ENCODE data around the gene NES. TPM values are rescaled to one million over a fixed set of nuclear protein-coding genes. Genes with fewer than 3 reads are reported as not detected.

Gene NES
- total RNA-seq, 1 donor from 2014 or later = 276 TPM

DNA sequence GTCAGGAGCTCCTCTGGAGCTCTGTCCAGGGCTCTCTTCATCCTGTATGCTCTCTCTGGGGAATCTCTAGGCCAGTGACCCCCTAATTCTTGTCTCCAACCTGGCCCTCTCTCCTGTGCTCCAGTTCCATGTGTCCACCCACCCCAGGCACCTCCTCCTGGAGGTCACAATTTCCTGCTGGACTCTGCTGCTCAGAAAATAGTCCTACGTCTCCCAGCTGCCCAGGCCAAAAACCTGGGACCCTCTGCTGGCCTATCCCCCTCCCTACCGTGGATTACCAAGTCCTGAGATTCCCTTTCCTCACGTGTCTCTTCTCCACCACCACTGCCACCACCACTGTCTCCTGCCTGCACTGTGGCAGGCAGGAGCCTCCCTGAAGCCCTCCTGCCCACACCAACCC is 11.7 kb downstream of the NES start:
- no peak for DNase-seq (ENCODE audit: extremely low read depth, low read depth, low spot score)

DNA sequence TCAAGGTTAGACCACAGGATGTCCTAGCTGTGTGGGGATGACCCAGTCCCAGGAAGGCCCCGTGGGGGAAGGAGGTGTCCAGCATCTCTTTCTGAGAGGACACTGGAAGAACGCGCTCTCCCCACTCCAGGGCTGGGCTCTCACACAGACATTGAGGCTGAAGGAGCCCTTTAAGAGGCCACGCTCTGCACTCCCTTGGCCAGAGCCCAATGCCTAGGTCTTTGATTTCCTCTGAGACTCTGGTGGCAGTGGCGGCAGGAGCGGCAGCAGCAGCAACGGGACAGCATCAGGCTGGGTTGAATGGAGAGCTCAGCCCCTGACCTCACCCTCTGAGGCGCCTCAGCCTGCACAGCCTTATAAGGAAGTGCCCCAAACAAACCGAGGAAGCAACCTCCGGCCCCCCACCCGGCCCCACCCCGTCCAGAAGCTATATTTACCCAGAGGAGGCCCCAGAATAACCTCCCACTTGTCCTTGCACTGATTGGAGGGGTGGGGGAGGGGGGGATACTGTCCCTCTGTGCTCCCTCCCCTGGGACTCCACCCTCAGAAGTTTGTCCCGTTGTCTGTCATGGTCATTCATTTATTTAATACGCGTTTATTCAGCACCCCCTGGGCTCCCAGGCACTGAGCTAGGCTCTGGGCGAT is 12.3 kb downstream of the NES start:
- no peak for DNase-seq (ENCODE audit: extremely low read depth, low read depth, low spot score)

DNA sequence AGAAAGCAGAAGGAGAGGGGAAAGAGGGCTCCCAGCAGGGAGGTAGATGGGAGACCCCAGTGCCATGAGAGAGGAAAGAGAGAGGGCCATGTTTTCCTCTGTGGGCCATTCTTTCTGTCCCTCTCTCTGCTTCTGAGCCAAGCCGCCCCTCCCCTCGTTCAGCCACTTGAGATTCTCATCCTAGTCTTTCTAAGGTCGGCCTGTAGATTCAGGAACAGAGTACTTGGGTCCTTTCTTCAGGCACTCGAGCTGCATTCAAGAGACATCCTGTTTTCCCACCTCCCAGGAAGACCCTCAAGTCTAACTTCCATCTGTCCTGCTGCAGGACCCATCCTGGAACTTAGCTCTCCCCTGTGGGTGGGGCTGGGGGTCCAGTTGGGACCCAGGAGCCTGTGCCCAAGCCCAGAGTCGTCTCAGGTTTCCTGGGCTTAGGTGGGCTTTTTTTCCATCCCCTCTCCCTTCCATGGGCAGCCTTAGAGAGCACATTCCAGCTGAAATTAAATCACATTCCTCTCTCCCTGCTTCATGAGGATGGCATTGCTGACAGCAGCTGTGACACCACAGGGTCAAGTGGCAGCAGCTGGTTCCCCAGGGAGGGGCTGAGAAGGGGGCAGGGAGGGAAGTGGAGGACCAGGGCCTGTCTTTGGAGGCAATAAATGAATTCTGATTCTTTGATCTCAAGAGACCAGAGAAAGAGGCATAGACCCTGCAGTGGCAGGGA is 13.0 kb downstream of the NES start:
- DNase-seq (ENCODE audit: extremely low read depth, low read depth, low spot score) = no peak

DNA sequence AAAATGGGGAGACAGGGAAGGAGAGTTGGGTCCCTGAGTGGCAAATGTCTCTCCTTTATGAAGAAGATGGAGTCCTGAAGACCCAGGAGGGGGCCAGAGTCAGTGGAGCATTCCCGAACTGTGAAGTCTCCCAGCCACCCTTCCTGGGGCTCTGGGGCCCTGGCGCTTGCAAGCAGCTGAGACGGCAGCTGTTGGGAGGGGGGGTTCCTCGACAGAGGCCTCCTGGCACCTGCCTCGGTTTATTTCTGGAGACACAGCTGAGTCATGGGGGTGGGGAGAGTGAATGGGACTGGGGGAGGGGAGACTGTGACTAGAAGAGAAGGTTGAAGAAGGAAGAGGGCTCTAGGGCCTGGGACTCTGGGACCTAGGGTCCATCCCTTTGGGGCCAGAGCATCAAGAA is 14.0 kb downstream of the NES start:
- no peak for DNase-seq (ENCODE audit: extremely low read depth, low read depth, low spot score)

DNA sequence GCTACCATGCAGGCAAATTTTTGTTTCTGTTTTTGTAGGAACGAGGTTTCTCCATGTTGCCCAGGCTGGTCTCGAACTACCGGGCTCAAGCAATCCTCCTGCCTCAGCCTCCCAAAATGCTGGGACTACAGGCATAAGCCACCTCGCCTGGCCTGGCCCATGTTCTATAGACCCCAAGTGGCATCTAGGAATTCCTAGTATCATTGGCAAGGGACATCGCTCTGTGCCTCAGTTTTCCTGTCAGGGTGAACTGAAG is 14.5 kb downstream of the NES start:
- DNase-seq (ENCODE audit: extremely low read depth, low read depth, low spot score) = no peak

DNA sequence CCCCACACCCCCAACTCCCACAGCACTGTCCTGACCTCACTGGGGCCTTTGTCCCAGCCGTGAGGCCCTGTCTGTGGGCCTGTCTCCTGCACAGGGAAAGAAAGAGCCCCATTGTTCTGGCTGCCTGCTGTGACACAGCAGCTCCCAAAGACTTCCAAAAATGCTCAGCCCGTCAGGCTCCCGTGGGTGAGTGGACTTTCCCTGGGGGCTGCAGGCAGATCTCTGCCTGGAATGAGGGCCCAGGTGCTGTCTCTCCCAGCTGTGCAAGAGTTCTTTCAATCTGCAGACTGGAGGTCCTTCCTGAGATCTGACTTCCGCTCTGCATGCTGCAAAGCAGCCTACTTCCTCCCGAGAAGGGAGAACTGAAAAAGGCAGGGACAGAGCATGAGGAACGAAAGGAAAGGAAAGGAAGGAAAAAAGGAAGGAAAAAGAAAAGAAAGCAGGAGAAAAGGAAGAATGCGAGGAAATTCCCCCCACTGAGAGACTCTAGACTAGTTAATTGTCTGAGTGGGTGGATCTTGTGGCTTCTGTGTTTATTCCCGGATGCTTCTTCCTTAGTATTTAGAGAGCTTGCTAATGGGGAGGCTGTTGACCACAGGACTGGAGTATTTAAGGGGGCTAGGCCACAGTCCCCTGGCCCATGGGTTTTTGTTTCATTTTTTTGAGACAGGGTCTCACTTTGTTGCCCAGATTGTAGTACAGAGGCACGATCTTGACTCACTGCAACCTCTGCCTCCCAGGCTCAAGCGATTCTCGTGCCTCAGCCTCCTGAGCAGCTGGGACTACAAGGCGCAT is 15.0 kb downstream of the NES start:
- no peak for DNase-seq (ENCODE audit: extremely low read depth, low read depth, low spot score)

DNA sequence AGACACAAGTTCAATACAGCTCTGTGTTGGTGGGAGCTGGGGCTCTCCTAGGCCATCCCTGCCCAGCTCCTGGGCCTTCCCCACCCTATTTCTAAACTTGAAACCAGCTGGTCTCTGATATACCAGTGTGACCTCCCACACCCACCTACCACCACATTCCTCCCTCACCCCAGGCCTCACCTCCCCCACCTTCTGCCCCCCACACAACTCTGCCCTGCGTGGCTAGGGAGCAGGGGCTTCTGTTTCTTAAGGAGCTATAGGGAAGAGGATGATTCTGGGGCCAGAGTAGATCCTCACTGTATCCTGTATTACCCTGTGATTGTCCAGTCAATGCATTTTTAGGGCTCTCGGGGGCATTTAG is 16.5 kb downstream of the NES start:
- DNase-seq (ENCODE audit: extremely low read depth, low read depth, low spot score) = no peak

DNA sequence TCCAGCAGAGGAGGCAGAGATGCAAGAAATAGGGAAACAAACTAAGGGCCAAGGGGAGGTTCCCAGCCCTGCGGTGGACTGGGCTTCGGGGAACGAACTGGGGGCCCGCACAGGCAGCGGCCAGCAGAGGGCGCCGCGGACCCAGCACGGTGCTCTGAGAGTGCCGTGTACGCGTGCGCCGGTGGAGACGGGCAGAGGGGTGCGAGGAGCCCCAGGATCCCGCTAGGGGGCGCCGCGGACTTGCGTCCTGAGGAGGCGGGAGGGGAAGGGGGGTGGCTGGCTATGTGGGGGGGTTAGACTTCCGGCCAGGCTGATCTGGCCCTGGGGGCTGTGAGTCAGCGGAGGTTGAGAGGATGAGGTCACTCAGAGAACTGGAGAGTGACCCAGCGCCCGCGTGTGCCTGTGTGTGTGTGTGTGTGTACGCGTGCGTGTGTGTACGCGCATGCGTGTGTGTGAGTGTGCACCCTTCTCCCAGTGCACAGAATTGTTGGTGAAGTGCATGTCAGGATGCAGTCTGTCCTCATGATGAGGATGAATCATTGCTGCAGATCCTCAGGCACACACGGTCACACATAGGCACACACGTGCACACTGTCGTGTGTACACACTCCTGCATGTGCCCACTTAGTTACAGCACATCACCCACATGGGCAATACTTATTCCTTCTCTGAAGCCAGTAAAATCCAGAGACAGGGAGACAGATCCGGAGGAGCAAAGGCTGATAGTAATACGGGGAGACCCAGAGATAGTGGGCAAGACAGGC is 17.0 kb downstream of the NES start:
- peak; percentile 77 for DNase-seq (ENCODE audit: extremely low read depth, low read depth, low spot score)

DNA sequence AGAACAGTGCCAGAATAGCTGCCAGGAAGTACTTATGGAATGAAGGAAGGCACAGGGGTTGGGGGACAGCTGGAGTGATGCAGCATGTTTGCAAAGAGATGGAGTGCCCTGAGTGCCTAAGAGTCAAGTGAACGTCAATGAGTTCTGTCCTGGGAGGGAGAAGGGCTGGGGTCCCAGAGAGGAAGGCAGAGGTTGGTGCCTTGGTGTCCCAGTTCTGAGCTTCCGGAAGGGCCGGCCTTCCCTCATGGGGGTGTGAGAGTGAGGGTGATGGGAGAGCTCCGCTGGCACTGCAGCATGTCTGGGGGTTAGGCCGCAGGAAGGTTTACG is 17.6 kb downstream of the NES start:
- no peak for DNase-seq (ENCODE audit: extremely low read depth, low read depth, low spot score)

DNA sequence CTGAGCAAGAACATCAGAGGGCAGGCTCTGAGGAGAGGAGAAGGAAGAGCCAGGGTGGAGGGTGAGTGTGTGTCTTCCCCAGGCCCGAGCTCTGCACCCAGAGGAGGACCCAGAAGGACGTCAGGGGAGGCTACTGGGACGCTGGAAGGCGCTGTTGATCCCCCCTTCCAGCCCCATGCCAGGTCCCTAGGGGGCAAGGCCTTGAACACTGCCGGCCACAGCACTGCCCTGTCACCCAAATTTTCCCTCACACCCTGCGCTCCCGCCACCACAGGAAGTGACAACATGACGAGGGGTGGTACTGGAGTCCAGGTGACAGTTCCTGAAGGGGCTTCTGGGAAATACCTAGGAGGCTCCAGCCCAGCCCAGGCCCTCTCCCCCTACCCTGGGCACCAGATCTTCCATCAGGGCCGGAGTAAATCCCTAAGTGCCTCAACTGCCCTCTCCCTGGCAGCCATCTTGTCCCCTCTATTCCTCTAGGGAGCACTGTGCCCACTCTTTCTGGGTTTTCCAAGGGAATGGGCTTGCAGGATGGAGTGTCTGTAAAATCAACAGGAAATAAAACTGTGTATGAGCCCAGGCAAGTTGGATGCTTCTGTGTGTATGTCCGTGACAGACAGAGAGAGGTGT is 18.1 kb downstream of the NES start:
- no peak for DNase-seq (ENCODE audit: extremely low read depth, low read depth, low spot score)

DNA sequence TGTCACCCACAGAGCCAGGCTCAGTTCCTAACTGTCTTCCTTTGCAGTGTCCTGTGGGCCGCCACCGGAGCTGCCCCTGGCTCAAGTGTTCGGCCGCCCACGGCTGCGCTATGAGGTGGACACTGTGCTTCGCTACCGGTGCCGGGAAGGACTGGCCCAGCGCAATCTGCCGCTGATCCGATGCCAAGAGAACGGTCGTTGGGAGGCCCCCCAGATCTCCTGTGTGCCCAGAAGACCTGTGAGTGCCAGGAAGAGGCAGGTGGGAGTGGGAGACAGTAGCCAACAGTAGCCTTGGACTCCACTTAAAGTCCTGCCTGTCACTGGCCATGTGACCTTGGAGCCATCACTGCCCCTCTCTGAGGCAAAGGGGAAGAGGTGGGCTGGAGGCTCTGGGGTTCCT is 18.7 kb downstream of the NES start:
- DNase-seq (ENCODE audit: extremely low read depth, low read depth, low spot score) = no peak

DNA sequence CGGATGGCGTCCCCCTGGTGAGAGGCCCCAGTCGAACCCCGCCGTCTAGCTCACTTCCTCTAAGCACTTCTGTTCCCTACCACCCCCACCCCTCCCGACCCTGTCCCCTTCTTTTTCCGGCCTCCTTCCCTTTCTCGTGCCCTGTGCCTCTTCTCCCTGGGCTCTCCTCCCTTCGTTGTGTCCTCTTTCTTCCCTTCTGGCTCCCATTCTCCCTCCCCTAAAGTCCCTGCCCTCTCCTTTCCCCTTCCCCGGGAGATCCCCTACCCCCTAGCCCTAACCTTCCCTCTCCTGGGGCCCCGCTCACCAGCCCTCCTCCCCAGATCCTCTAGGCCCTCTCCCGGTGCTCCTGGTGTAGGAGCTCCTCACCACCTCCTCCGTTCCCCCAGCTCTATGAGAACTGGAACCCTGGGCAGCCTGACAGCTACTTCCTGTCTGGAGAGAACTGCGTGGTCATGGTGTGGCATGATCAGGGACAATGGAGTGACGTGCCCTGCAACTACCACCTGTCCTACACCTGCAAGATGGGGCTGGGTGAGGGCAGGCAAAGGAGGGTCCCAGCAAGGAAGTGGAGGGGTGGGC is 19.4 kb downstream of the NES start:
- no peak for DNase-seq (ENCODE audit: extremely low read depth, low read depth, low spot score)

DNA sequence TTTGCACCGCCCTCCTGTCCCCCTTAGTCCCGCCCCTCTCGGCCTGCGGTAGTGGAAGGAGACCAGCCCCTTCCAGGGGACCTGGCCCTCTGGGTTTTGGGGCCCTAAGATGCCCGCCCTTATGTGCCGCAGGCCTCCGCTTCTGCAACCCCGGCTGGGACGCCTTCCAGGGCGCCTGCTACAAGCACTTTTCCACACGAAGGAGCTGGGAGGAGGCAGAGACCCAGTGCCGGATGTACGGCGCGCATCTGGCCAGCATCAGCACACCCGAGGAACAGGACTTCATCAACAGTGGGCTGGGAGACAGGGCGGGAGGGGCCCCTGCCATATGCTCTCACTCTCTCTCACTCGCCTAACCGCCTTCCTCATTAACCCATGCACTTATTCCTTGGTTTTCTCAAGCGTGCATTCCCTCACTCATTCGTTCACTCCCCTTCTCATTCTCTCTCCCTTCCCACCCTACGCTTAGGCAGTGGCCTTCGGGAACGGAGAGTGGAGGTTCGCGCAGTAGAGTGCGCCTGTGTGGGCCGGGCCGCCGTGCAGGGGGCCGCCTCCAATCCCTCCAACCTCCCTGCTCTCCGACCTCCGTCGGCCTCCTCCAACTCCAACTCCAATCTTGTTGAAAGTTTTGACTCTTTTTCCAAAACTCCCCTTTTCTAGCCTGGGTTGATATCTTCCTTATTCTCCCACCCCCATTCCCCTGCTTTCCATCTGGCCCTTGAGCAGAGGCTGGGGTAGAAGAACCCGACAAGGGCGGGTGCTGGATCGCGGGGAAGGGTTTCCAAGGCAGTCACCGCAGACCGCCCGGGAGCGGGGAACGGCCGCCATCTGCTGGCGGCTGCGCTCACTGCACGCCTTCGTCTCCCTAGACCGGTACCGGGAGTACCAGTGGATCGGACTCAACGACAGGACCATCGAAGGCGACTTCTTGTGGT is 20.1 kb downstream of the NES start:
- no peak for DNase-seq (ENCODE audit: extremely low read depth, low read depth, low spot score)

DNA sequence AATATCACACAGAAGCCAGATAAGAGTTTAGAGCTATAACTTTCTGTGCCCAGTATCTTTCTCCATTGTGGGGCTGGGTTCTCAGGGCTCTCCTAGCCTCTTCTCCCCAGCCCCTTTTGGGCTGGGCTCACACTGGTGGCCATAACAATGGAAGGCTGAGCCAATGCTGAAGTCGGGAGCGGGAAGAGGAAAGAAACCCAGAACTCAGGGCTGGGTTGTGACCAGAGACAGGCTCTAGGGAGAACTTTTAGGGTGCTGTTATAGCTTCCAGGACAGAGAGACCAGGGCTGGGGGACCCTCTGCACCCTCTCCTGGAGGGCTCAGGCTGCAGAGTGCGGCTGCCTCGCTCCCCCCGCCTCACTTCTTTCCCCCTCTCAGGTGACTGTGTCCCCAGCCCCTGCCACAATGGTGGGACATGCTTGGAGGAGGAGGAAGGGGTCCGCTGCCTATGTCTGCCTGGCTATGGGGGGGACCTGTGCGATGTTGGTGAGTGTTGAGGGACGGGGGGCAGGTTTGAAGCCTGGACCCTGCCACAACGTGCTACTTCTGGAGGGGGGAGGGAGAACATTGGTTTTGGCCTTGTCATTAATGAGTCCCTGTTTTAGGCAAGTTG is 21.2 kb downstream of the NES start:
- no peak for DNase-seq (ENCODE audit: extremely low read depth, low read depth, low spot score)

DNA sequence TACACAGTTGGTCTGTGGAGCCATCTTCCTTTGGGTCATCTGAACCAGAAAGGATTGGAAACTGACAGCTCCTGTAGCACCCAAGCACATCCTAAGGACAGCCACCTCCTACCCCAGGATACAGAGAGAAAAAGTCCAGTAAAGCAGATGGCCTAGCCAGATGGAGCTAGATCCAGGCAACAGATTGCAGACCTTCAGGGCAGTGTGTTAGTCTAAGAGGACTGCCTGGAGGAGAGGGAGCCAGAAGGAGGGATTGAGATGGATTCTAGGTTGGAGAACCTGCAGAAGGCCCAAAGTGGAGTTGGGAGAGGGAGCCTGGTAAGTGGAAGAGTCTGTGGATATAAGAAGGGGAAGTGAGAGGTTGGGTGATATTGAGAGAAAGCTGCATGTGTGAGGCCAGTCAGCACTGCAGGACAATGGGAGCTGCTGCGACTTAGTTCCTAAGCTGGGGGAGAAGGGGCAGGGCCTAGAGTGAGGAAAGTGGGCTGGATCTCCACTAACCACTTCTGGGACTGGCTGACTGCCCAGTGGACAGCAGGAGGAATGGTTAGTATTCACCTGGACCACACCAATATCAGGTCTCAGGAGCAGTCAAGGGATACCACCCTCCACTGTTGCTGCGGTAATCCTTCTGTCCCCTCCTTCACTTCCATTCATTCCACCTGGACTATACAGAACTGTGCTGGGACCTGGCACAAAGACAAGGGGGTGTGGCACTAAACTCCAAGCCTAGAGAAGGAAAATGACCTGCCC is 21.9 kb downstream of the NES start:
- no peak for DNase-seq (ENCODE audit: extremely low read depth, low read depth, low spot score)

DNA sequence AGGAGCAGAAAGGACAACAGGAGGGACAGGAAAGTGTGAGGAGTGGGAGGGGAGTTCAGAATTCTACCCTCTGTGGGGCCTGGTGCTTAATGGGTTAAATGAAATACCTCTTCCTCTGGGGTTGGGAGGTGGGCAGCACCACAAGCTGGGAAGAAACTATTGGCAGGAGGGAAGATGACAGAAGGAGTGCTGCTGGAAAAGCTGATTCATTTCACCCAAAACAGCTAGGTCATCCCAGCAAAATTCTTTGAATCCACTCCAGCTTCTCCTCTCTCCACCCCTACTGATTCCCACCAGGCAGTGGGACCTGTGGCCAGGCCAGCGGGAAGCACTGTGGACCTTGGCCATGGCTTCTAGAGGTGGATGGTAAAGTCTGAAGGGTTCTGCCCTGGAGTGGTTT is 22.5 kb downstream of the NES start:
- DNase-seq (ENCODE audit: extremely low read depth, low read depth, low spot score) = no peak

DNA sequence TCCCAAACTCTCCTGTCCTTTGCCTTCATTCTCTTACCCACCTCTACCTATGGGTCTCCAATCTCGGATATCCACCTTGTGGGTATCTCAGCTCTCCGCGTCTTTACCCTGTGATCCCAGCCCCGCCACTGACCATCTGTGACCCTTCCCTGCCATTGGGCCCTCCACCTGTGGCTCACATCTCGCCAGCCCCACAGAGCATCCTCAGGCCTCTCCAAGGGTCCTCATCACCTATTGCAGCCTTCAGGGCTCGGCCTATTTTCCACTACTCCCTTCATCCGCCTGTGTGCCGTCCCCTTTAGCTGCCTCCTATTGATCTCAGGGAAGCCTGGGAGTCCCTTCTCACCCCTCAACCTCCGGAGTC is 24.2 kb downstream of the NES start:
- no peak for DNase-seq (ENCODE audit: extremely low read depth, low read depth, low spot score)

DNA sequence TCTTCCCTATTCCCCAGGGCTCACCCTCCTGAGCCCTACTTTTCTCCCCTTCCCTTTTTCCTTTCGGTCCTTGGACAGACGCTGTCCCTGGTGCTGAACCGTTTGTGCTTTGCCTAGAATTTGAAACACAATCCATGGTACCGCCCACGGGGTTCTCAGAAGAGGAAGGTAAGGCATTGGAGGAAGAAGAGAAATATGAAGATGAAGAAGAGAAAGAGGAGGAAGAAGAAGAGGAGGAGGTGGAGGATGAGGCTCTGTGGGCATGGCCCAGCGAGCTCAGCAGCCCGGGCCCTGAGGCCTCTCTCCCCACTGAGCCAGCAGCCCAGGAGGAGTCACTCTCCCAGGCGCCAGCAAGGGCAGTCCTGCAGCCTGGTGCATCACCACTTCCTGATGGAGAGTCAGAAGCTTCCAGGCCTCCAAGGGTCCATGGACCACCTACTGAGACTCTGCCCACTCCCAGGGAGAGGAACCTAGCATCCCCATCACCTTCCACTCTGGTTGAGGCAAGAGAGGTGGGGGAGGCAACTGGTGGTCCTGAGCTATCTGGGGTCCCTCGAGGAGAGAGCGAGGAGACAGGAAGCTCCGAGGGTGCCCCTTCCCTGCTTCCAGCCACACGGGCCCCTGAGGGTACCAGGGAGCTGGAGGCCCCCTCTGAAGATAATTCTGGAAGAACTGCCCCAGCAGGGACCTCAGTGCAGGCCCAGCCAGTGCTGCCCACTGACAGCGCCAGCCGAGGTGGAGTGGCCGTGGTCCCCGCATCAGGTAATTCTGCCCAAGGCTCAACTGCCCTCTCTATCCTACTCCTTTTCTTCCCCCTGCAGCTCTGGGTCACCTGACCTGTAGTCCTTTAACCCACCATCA is 24.8 kb downstream of the NES start:
- no peak for DNase-seq (ENCODE audit: extremely low read depth, low read depth, low spot score)

Data from glomerular endothelial cell (primary cell).